Panc1 (cell line): ENCODE results near the gene TMEM52.

ENCODE experiments used
- CTCF ChIP-seq: fragments of 450-650 bp; IDR thresholded peaks from 2 replicates; pipeline ENCODE4 v1.5.1; 2017; ENCODE audit warnings: mild to moderate bottlenecking
- POLR2AphosphoS5 ChIP-seq: IDR thresholded peaks from 2 replicates; pipeline ENCODE4 v1.6.1; 2012; ENCODE audit warnings: mild to moderate bottlenecking, low read depth, low read length, moderate library complexity
- REST ChIP-seq, 2 experiments: IDR thresholded peaks; 2 replicates each; pipeline ENCODE4 v1.6.1; 2011 to 2012; ENCODE audit warnings: low read depth in 2 of 2, control low read depth in 1 of 2, low read length in 1 of 2, mild to moderate bottlenecking in 1 of 2, moderate library complexity in 1 of 2; ENCODE audit not compliant: insufficient read depth in 1 of 2
- TCF7L2 ChIP-seq: IDR thresholded peaks from 2 replicates; pipeline ENCODE4 v1.6.1; 2011; ENCODE audit warnings: mild to moderate bottlenecking, low read depth, low read length, inconsistent platforms

GRCh38 chr1:1929102-1929638, 10.1 kb upstream of the TMEM52 start:
- TF ChIP-seq CTCF (no peak), REST (IDR thresholded peaks at IDR 0.05; ENCODE audit: insufficient read depth in 1 of 2, low read depth in 2 of 2, low read length in 1 of 2) (no peak), TCF7L2 (no peak), POLR2AphosphoS5 (no peak)
